Measurements from ENCODE around the gene PARD3.
A peak's percentile ranks its signal among the peaks of the same experiment; 100 is the strongest.

The PARD3 gene

DNA sequence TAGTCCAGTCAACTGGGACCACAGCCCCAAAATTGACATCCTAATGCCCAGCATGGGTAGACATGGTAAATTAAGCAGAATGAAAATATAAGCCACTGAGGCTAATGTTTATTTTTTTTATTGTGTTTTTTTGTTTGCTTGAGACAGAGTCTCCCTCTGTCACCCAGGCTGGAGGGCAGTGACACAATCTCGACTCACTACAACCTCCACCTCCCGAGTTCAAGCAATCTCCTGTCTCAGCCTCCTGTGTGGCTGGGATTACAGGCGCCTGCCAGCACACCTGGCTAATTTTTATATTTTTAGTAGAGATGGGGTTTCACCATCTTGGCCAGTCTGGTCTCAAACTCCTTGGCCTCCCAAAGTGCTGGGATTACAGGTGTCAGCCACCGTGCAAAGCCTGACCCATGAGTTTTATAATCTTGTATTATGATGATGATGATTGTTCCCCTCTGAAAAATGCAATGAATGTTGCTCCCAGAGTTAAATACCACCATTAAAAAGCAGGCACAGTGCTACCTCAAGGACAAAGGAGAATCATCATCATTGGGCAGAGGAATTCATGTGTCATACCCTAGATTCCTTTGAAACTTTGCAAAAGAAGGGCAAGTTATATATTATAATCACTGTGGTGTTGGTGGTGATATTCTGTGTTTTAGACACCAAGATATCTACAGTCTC lies 228.0 kb downstream of the PARD3 start:
- no peak overlapping the region for H3K4me3 ChIP-seq (ENCODE audit: low read depth in 1 of 2, low read length in 2 of 2)
- no peaks in the 10 kb centered on the region for H3K27me3 ChIP-seq (ENCODE audit: low read depth, low read length)
- no peak overlapping the region for H3K27ac ChIP-seq (ENCODE audit: low read length)
- H3K9me3 ChIP-seq (ENCODE audit: control insufficient read depth in 1 of 2, low read length in 2 of 2) = no peaks in the 10 kb centered on the region
- H3K4me1 ChIP-seq (ENCODE audit: control insufficient read depth in 1 of 2, insufficient read depth in 2 of 2, low read length in 2 of 2) = no peaks in the 10 kb centered on the region
- H3K36me3 ChIP-seq (ENCODE audit: control insufficient read depth in 1 of 2, insufficient read depth in 2 of 2, low read length in 2 of 2) = no peaks in the 10 kb centered on the region

- Histone ChIP-seq H3K36me3 (ENCODE audit: control insufficient read depth in 1 of 2, insufficient read depth in 2 of 2, low read length in 2 of 2) (no peaks in the 10 kb centered on the region), H3K27ac (ENCODE audit: low read length) (no peak overlapping the region), H3K4me1 (ENCODE audit: control insufficient read depth in 1 of 2, insufficient read depth in 2 of 2, low read length in 2 of 2) (no peaks in the 10 kb centered on the region), H3K4me3 (ENCODE audit: low read depth in 1 of 2, low read length in 2 of 2) (no peak overlapping the region), H3K9me3 (ENCODE audit: control insufficient read depth in 1 of 2, low read length in 2 of 2) (no peaks in the 10 kb centered on the region), H3K27me3 (ENCODE audit: low read depth, low read length) (no peaks in the 10 kb centered on the region)
Observed at GRCh38 chr10:34585422-34586112, 229.5 kb downstream of the PARD3 start.

- Histone ChIP-seq H3K27ac (ENCODE audit: low read length) (no peak overlapping the region), H3K36me3 (ENCODE audit: control insufficient read depth in 1 of 2, insufficient read depth in 2 of 2, low read length in 2 of 2) (no peaks in the 10 kb centered on the region), H3K4me1 (ENCODE audit: control insufficient read depth in 1 of 2, insufficient read depth in 2 of 2, low read length in 2 of 2) (no peaks in the 10 kb centered on the region)
Observed at GRCh38 chr10:34584164-34584563, 230.9 kb downstream of the PARD3 start.

DNA sequence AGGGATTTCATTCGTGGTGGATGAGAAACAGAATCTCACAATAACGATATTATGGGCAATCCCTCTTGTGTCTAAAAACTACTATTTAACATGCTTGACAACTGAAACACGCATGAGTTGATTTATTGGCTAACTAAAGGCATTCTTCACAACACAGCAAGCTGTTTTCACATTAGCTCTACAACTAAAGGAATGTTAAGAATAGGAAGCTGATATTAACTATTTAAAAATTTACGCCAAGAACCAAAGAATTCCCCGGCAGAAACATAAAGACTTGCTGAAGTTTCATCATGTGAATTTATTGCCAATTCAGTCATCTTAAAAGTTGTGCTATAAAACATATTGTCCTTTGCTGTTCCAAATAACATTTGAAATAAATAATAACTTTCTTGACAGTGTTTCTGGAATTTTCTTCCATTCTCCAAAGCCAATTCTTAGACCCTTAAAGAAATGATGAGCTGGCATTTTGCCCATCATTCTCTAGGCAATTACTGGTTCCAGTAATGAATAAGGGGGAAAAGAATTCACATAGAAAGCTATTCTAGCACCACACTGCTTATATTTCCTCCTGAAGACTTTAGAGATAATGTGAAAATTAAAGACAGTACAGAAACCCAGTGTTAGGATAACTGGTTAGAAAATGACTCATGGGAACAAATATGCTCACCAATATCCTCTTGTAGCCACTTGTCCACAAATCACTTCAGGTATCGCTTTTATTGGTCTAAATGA lies 233.1 kb downstream of the PARD3 start:
- no peak overlapping the region for H3K4me3 ChIP-seq (ENCODE audit: low read depth in 1 of 2, low read length in 2 of 2)
- H3K27ac ChIP-seq (ENCODE audit: low read length) = peak overlapping the region; percentile 26
- peaks cover 0 to 5% of the 10 kb centered on the region in 2 donors for H3K4me1 ChIP-seq (ENCODE audit: control insufficient read depth in 1 of 2, insufficient read depth in 2 of 2, low read length in 2 of 2)
- no peaks in the 10 kb centered on the region for H3K27me3 ChIP-seq (ENCODE audit: low read depth, low read length)
- H3K9me3 ChIP-seq (ENCODE audit: control insufficient read depth in 1 of 2, low read length in 2 of 2) = no peaks in the 10 kb centered on the region
- H3K36me3 ChIP-seq (ENCODE audit: control insufficient read depth in 1 of 2, insufficient read depth in 2 of 2, low read length in 2 of 2) = no peaks in the 10 kb centered on the region

More at GRCh38 chr10:34584164-34584563, 230.9 kb downstream of the PARD3 start:
- Histone ChIP-seq H3K27me3 (ENCODE audit: low read depth, low read length) (no peaks in the 10 kb centered on the region), H3K9me3 (ENCODE audit: control insufficient read depth in 1 of 2, low read length in 2 of 2) (no peaks in the 10 kb centered on the region), H3K4me3 (ENCODE audit: low read depth in 1 of 2, low read length in 2 of 2) (no peak overlapping the region)

DNA sequence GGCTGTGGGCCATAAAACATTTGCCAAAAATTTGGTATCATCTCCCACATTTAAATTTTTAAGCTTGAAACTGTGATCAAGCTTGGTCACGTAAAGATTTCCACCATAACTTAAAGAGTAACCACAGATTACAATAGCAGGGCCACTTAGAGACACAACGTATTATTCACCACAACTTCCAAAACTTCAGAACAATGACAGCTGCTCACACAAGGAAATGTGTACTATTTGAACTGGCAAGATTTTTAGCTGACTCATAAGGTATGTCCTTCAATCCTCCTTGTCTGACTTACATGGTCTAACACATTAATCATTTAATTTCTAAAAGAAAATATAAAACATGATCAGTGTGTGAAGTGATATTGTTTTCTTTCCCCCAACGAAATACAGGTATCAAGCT lies 234.5 kb downstream of the PARD3 start:
- no peaks in the 10 kb centered on the region for H3K9me3 ChIP-seq (ENCODE audit: control insufficient read depth in 1 of 2, low read length in 2 of 2)
- H3K27me3 ChIP-seq (ENCODE audit: low read depth, low read length) = no peaks in the 10 kb centered on the region
- no peak overlapping the region for H3K4me3 ChIP-seq (ENCODE audit: low read depth in 1 of 2, low read length in 2 of 2)
- H3K4me1 ChIP-seq (ENCODE audit: control insufficient read depth in 1 of 2, insufficient read depth in 2 of 2, low read length in 2 of 2) = peaks cover 0 to 10% of the 10 kb centered on the region in 2 donors
- no peaks in the 10 kb centered on the region for H3K36me3 ChIP-seq (ENCODE audit: control insufficient read depth in 1 of 2, insufficient read depth in 2 of 2, low read length in 2 of 2)
- no peak overlapping the region for H3K27ac ChIP-seq (ENCODE audit: low read length)

GRCh38 chr10:34580214-34580613 lies 234.9 kb downstream of the PARD3 start:
- no peak overlapping the region for H3K4me3 ChIP-seq (ENCODE audit: low read depth in 1 of 2, low read length in 2 of 2)
- H3K9me3 ChIP-seq (ENCODE audit: control insufficient read depth in 1 of 2, low read length in 2 of 2) = no peaks in the 10 kb centered on the region
- no peak overlapping the region for H3K27ac ChIP-seq (ENCODE audit: low read length)
- H3K27me3 ChIP-seq (ENCODE audit: low read depth, low read length) = no peaks in the 10 kb centered on the region
- peaks cover 0 to 10% of the 10 kb centered on the region in 2 donors for H3K4me1 ChIP-seq (ENCODE audit: control insufficient read depth in 1 of 2, insufficient read depth in 2 of 2, low read length in 2 of 2)
- no peaks in the 10 kb centered on the region for H3K36me3 ChIP-seq (ENCODE audit: control insufficient read depth in 1 of 2, insufficient read depth in 2 of 2, low read length in 2 of 2)

GRCh38 chr10:34578468-34578867 lies 236.6 kb downstream of the PARD3 start:
- H3K36me3 ChIP-seq (ENCODE audit: control insufficient read depth in 1 of 2, insufficient read depth in 2 of 2, low read length in 2 of 2) = no peaks in the 10 kb centered on the region
- H3K27ac ChIP-seq (ENCODE audit: low read length) = no peak overlapping the region
- H3K4me1 ChIP-seq (ENCODE audit: control insufficient read depth in 1 of 2, insufficient read depth in 2 of 2, low read length in 2 of 2) = peaks cover 0 to 10% of the 10 kb centered on the region in 2 donors
- no peaks in the 10 kb centered on the region for H3K9me3 ChIP-seq (ENCODE audit: control insufficient read depth in 1 of 2, low read length in 2 of 2)
- H3K27me3 ChIP-seq (ENCODE audit: low read depth, low read length) = no peaks in the 10 kb centered on the region
- no peak overlapping the region for H3K4me3 ChIP-seq (ENCODE audit: low read depth in 1 of 2, low read length in 2 of 2)

DNA sequence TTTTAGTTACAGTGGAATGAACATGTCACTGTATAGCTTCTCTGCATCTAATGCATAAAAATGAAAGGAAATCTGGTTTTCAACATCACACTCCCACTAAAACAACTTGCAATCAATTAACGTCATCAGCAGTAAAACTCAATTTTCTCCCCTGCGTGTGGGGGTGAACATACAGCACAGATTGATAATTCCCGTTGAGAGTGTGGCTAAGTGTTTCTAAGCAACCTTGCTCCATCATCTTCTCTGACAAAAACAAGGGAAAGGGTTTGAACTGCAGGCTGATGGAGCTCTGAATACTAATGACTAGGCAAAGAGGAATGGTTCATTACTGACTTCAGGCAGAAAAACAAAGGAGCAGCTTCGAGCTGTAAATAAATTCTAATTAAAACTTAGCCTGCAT lies 238.3 kb downstream of the PARD3 start:
- H3K9me3 ChIP-seq (ENCODE audit: control insufficient read depth in 1 of 2, low read length in 2 of 2) = no peaks in the 10 kb centered on the region
- no peak overlapping the region for H3K4me3 ChIP-seq (ENCODE audit: low read depth in 1 of 2, low read length in 2 of 2)
- no peaks in the 10 kb centered on the region for H3K36me3 ChIP-seq (ENCODE audit: control insufficient read depth in 1 of 2, insufficient read depth in 2 of 2, low read length in 2 of 2)
- H3K27me3 ChIP-seq (ENCODE audit: low read depth, low read length) = no peaks in the 10 kb centered on the region
- H3K27ac ChIP-seq (ENCODE audit: low read length) = no peak overlapping the region
- H3K4me1 ChIP-seq (ENCODE audit: control insufficient read depth in 1 of 2, insufficient read depth in 2 of 2, low read length in 2 of 2) = peaks cover 0 to 10% of the 10 kb centered on the region in 2 donors

DNA sequence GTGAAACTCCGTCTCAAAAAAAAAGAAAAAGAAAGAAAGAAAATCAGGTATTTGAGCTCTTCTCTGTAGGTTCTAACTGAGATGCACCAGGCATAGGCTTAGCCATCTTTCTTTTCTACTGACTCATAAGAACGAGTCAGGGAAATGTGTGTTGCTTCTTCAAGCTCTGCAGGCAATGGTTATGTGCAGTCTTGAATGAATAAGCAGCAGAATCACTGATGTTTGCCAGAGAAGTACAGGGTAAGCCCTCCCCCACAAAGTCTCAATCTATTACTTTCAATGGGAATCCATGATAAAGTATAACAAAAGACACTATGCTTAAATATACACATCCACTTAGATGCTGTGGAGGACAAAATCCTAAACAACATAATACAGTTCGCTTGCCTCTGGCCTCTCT lies 239.2 kb downstream of the PARD3 start:
- H3K4me1 ChIP-seq (ENCODE audit: control insufficient read depth in 1 of 2, insufficient read depth in 2 of 2, low read length in 2 of 2) = peaks cover 0 to 10% of the 10 kb centered on the region in 2 donors
- H3K9me3 ChIP-seq (ENCODE audit: control insufficient read depth in 1 of 2, low read length in 2 of 2) = no peaks in the 10 kb centered on the region

GRCh38 chr10:34574353-34574934 lies 240.7 kb downstream of the PARD3 start:
- no peaks in the 10 kb centered on the region for H3K27me3 ChIP-seq (ENCODE audit: low read depth, low read length)
- H3K4me3 ChIP-seq (ENCODE audit: low read depth in 1 of 2, low read length in 2 of 2) = no peak overlapping the region
- no peak overlapping the region for H3K27ac ChIP-seq (ENCODE audit: low read length)
- H3K36me3 ChIP-seq (ENCODE audit: control insufficient read depth in 1 of 2, insufficient read depth in 2 of 2, low read length in 2 of 2) = no peaks in the 10 kb centered on the region
- H3K4me1 ChIP-seq (ENCODE audit: control insufficient read depth in 1 of 2, insufficient read depth in 2 of 2, low read length in 2 of 2) = peaks cover 0 to 10% of the 10 kb centered on the region in 2 donors
- H3K9me3 ChIP-seq (ENCODE audit: control insufficient read depth in 1 of 2, low read length in 2 of 2) = no peaks in the 10 kb centered on the region

More for the DNA sequence above, 239.2 kb downstream of the PARD3 start:
- Histone ChIP-seq H3K36me3 (ENCODE audit: control insufficient read depth in 1 of 2, insufficient read depth in 2 of 2, low read length in 2 of 2) (no peaks in the 10 kb centered on the region), H3K27me3 (ENCODE audit: low read depth, low read length) (no peaks in the 10 kb centered on the region), H3K4me3 (ENCODE audit: low read depth in 1 of 2, low read length in 2 of 2) (no peak overlapping the region), H3K27ac (ENCODE audit: low read length) (no peak overlapping the region)

GRCh38 chr10:34570887-34571286 lies 244.2 kb downstream of the PARD3 start:
- Histone ChIP-seq H3K4me1 (ENCODE audit: control insufficient read depth in 1 of 2, insufficient read depth in 2 of 2, low read length in 2 of 2) (peaks cover 0 to 5% of the 10 kb centered on the region in 2 donors), H3K9me3 (ENCODE audit: control insufficient read depth in 1 of 2, low read length in 2 of 2) (no peaks in the 10 kb centered on the region), H3K27me3 (ENCODE audit: low read depth, low read length) (no peaks in the 10 kb centered on the region), H3K27ac (ENCODE audit: low read length) (no peak overlapping the region), H3K36me3 (ENCODE audit: control insufficient read depth in 1 of 2, insufficient read depth in 2 of 2, low read length in 2 of 2) (no peaks in the 10 kb centered on the region), H3K4me3 (ENCODE audit: low read depth in 1 of 2, low read length in 2 of 2) (no peak overlapping the region)

Measured in muscle layer of duodenum (tissue), 2 donors.